Stimulated activated CD4-positive, alpha-beta T cell treated with anti-CD3 and anti-CD28 coated beads, TNF-alpha, amount 100 ng/mL, for 24 hours (primary cell): ENCODE results near the gene FOCAD.
"Not testable (repeated sequence)": the region's sequence is repeated elsewhere in the genome, so short reads cannot be mapped to it uniquely, and the experiment has no call there.

Experiments
- DNase-seq, 3 experiments: peaks; one replicate each; pipeline ENCODE4 v3.0.0-alpha.2; 2020; ENCODE audit warnings: low read depth in 3 of 3

FOCAD gene

DNA sequence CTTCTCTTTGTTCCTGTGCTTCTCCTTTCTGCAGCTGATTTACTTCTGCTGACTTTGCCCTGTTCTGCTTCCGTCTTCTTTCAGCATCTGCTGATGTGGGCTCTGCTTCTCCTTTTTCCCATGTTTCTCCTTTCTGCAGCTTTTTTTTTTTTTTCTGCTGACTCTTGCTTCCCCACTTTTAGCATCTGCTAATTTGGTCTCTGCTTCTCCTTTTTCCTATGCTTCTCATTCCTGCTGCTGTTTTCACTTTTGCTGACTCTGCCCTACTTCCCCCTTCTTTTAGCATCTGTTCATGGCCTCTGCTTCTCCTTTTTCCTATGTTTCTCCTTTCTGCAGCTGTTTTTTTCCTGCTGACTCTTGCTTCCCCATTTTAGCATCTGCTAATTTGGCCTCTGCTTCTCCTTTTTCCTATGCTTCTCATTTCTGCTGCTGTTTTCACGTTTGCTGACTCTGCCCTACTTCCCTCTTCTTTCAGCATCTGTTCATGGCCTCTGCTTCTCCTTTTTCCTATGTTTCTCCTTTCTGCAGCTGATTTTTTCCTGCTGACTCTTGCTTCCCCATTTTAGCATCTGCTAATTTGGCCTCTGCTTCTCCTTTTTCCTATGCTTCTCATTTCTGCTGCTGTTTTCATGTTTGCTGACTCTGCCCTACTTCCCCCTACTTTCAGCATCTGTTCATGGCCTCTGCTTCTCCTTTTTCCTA, 289.3 kb downstream of the FOCAD start:
- not testable (repeated sequence) for DNase-seq

DNA sequence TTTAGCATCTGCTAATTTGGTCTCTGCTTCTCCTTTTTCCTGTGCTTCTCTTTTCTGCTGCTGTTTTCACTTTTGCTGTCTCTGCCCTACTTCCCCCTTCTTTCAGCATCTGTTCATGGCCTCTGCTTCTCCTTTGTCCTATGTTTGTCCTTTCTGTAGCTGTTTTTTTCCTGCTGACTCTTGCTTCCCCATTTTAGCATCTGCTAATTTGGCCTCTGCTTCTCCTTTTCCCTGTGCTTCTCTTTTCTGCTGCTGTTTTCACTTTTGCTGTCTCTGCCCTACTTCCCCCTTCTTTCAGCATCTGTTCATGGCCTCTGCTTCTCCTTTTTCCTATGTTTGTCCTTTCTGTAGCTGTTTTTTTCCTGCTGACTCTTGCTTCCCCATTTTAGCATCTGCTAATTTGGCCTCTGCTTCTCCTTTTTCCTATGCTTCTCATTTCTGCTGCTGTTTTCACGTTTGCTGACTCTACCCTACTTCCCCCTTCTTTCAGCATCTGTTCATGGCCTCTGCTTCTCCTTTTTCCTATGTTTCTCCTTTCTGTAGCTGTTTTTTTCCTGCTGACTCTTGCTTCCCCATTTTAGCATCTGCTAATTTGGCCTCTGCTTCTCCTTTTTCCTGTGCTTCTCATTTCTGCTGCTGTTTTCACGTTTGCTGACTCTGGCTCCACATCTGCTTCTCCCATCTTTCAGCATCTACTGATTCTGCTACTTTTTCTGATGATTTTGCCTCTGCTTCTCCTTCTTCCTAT, 290.3 kb downstream of the FOCAD start:
- not testable (repeated sequence) for DNase-seq

DNA sequence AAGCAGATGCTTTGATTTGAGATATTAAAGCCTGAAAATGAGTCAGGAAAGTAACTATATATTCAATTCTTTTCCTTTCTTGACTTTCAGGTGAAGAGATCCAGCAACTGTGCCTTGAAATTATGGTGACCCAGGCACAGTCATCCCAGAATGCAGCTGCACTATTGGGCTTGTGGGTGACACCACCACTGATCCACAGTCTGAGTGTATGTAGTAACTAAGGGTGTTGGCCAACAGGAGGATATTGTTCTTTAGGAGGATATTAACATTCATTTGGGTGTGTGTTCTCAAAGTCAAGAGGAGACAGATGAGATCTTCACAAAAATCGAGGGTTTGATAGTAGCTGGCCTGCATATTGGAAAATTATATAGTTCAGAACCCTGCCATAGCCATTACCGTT, 294.2 kb downstream of the FOCAD start:
- no peak for DNase-seq

DNA sequence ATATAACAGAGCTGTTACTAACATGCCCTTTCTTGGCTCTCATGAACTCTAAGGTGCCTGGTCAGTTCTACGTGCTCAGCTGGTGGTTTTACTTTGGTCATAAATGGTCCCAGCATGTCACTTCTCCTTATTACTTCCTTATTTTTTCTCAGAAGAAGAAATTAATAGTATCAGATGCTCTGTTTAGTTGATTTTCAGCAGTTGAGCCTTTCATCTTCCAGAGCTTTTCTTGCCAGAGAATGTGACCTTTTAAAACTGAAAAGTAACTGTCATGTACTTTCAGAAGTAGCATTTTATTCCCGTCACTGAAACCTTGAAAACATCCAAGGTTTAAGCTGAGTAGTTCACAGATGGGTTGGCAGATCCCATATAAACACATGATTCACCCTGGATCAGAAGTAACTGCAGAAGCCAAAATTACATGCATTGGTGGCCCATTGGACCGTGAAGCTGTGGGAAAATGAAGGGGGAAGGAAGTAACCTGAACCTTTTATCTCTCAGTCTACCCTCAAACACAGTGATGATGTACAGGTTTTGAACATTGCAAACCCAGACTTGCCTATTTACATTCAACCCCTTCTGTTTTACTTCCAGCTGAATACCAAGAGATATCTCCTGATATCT, 296.9 kb downstream of the FOCAD start:
- no peak for DNase-seq

DNA sequence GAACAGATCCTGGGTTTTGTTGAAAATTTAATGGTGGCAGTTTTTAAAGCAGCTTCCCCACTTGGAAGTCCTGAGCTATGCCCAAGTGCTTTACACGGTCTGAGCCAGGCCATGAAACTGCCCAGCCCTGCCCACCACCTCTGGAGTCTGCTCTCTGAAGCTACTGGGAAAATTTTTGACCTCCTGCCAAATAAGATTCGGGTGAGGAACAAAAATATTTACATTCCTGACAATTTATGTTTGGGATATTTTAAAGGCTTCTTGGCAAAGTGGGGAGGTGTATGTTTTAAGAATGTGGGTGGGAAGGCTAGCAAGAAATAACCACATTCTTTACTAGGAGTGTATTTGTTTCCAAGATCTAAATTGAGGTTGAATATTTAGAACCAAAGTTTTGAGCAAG, 297.4 kb downstream of the FOCAD start:
- DNase-seq, result no peak

DNA sequence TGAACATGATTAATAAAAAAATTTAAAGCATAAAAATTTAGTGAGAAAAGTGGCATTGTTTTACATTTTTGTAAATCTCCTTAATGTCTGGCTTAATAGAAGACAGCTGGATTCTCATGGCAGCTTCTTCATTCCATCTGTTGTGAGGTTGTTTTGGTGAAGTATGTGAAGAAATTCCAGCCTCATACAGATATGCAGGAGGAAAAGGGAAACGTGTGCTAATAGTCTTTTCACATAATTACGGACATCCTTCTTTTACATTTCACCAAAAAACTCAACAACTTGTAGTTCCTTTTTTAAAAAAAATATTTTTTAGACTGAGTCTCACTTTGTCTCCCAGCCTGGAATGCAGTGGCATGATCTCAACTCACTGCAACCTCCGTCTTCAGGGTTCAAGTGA, 300.4 kb downstream of the FOCAD start:
- DNase-seq, result no peak

DNA sequence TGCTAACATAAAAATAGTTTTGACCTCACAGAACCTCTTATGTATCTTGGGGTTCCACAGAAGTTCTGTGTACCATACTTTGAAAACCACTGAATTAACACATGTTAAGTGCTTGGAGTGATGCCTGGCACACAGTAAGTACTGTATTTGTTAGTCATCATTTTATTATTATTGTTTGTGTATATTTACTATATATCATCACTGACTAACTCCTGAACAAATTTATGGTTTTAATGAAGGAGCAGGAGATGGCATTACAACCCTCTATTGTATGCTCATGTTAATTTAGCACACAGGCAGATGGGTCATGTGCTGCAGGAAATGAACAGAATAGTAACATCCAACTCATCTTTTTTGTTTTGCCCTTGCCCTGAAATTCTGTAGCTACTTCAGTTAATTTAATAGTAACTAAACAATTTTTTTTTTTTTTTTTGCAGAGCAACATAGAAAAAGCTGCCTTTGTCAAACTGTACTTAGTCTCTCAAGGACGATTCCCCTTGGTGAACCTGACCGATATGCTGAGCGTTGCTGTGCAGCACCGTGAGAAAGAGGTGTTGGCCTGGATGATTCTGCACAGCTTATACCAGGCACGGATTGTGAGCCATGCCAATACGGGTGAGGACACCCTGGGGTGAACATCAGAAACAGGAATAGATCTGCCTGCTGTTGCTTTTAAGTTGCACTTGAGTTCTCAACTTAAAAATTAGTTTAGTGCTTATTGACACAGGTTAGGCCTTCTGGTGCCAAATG, 302.0 kb downstream of the FOCAD start:
- no peak for DNase-seq

DNA sequence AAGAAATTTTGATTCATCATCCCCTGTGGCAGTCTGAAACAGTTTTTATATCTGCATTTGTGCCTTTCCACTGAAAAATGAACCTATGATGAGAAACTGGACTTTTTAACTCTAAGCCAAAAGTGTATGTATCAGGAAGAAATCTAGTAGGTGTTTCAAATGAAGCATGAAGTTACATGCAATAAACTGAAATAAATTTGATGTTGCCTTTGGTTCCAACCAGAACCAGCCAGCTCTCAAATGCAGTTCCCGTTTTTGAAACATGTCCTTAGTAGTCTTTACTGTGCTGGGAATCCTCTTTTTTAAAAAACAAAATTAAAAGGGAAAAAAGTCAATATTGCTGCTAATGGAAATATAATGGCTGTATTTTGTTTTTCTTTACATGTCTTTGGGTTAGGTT, 303.5 kb downstream of the FOCAD start:
- DNase-seq, result no peak

DNA sequence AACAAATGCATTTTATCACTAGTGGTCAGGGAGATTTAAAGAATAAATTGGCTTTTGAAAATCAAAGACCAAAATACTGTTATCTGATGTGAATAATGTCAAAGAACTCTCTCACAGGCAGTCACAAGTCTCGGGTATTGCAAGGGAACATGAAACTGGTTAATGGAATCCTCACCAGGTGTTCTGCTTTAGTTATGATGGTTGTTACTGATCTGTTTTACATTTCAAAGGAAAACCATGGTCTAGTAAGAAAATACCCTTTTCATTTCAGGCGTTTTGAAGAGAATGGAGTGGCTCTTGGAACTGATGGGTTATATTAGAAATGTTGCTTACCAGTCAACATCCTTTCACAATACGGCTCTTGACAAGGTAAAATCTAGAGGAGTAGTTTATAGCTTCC, 304.0 kb downstream of the FOCAD start:
- no peak for DNase-seq

DNA sequence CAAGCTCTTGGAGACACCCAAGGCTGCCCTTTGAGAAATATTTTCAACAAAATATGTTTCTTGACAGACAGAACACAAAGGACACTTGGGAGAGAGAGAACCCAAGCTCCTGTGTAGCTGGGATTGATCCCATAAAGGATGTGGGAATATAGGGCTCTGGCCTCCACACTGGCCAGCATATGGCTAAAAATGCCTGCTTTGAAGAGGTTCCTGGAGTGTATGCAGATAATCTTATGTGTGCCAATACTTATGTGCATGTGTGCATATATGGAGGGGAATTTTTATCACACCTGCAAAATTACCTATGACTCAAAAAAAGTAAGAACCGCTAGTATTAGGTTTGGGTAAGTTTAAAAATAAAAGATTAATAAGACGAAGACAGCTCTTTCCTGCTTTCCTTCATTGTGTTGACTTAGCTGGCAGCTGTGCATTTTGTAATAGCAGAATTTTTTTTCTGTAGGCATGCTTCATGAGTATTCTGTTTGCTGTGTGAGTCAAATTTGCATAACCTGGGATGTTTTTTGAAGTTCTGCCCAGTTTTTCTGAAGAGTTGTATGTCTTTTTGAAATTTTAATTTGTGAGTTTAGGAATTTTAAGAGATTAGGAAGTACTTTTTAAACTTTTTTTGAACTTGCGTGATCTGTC, 304.7 kb downstream of the FOCAD start:
- DNase-seq, result no peak

DNA sequence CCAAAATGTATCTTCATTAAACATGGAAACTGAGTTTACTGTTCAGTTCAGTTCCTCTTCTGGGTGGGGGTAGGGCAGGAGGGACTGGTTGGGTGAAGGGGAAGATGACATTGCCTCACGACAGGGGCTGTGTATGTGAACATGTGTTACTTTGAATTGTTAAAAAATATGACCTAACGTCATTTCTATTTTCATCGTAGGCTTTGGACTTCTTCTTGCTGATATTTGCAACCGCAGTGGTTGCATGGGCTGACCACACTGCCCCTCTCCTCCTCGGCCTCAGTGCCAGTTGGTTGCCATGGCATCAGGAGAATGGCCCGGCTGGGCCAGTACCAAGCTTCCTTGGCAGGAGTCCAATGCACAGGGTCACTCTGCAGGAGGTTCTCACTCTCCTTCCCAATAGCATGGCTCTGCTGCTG, 305.9 kb downstream of the FOCAD start:
- no peak for DNase-seq

DNA sequence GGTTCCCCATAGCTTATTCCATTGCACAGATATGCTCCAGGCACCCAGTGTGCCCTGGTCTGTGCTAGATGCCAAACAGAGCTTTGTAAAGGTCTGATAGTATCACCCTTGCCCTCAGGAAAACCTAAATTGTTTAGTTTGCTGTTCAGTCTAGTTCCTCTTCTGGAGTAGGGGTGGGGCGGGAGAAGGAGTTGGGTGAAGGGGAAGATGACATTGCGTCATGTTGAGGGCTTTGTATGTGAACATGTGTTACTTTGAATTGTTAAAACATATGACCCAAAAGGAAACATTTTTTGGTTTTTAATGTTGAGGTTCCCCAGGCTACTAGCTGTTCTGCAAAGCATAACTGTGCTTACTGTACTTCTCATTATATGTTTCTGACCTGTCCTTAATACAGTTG, 306.8 kb downstream of the FOCAD start:
- DNase-seq, result no peak

DNA sequence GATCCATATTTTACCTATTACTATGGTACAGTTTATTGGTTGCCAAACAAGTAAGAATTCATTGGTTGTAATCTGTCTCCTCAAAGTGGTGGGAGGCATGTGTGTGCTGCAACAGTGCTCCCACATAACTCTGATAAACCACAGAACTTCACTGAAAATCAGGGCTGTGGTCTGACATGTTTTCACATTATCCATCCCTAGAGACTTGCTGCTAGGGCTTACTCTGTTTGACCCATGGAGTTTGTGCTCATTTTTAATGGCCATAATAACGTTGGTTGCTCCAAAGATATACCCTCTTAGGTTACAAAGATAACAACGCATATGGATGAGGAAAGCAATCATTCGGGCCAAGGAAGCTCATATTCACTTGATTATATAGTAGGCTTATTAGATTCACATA, 310.4 kb downstream of the FOCAD start:
- no peak for DNase-seq

DNA sequence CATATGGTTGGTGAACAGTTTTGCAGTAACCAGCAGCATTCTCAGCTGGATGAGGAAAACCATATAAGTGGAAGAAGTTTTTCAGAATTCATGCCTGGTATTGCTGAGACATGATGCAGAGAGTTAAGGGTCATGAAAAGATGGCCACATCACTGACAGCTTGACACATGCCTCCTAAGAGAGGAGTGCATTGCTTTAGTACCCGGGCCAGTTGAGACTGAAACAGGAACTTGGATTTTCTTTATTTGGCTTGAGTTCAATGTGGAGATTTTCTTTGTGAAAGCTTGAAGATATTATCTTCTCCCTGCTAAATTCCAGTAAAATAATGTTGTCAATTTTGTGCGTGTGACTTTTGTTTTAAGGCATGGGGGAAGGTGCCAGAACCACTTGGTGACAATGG, 311.6 kb downstream of the FOCAD start:
- no peak for DNase-seq

DNA sequence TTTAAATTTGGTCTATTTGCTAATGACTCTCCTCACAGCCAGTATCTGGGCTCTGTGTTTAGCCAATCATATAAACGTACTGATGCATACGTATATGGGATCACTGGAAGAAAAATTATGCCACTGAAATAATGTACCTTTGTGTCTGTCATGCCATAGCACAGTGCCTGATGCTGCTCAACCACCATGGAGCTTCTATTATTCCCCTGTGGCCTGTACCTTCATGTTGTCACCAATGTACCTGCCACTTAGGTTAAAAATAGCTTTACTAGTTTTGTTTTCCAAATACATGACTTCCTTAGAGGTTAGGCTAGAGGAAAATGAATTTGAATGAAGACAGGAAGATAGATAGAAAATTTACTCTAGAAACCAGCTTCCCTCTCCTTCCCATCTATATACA, 312.8 kb downstream of the FOCAD start:
- DNase-seq, result no peak

DNA sequence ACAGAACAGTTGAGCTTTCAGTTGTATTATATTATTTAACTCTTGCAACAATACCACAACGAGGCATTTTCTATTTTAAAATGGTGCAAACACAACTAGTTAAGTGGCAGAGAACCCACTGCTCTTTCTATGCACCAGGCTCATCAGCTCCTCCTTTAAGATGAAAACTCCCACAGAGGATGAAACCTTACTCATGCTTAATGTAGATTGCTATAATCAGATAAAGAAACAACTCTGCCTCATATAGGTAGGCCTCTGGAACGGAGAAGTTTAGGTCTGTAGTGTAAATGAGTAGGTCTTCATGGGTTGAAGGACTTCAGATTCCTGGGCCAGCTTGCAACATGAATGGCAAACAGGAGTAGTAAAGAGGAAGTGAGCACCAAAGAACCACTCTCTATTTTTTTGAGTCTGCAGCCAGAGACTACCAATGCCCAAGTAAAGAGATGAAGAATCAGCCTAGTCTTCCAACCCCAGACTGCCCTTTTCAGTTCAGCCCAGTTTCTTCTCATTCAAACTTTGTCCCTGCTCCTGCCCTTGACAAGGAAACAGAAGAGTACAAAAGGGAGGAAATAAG, 313.5 kb downstream of the FOCAD start:
- DNase-seq, result no peak

DNA sequence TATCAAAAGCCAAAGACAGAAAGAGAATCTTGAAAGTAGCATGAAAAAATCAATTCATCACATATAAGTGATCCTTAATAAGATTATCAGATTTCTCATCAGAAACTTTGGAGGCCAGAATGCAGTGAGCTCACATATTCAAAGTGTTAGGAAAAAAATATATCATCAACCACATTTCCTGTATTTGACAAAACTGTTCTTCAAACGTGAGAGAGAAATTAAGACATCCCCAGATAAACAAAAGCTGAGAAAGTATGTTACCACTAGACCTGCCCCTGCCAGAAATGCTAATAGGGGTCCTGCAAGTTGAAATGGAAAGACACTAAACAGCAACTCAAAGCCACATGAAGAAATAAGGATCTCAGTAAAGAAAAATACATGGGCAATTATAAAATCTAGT, 317.5 kb downstream of the FOCAD start:
- DNase-seq, result no peak

DNA sequence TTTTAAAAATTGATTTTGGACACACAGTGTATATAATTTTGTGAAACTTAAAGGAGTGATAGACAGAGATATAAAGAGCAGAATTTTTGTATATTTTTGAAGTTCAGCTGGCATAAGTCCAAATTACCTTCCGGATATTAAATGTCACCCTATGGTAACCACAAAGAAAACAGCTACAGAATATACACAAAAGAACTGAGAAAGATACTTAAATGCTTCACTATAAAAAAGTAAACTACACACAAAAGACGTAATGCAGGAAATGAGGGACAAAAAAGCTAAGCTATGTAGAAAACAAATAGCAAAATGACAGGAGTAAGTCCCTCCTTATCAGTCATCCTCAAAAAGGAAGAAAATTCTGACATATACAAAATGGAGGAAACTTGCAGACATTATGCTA, 318.0 kb downstream of the FOCAD start:
- DNase-seq, result no peak

DNA sequence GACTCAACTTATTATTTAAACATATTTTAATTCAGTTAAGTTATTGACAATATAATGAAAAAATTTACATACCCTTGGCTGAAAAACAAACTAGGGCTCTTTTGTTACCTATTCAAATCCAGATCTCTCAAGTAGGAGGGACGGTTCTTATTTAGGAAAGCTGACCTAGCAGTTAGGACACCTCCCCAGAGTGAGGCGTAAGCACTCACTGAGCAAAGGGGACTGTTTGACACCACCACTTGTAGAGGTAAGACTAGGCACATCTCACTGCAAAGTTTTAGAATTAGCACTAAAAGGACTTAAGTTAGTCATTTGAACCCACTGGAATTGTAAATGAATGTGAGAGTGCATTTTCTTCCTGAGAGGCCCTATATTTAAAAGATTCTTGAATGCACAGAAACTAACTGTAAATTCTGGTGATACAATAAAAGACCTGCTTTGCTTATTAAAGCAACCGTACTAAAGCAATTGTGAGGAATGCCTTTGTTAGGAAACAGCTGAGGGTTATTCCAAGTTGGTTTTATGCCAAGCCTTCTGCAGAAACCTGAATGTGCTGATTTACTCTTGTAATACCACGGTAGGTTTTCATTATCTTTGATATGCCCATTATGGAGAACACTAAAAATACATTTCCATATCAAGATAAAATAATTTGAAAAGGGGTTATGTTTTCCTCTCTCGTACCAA, 331.2 kb downstream of the FOCAD start:
- DNase-seq, result no peak

DNA sequence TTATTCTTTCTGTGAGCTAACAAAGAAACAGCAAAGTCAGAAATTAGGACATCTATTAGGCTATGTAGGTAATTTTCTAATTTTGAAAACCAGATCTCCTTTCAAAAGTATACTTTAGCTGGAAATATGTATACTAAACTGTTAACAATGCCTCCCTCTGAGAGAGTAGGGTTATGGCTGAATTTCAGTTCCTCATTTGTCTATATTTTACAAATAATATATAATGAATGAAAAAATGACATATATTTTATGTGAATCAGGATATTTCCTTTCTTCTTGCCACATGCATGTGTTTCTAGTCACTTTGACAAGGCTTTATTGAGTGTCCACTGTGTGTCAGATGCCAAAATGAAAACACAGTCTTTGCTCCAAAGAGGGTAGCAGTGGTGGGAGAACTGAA, 331.9 kb downstream of the FOCAD start:
- DNase-seq, result no peak
